ENCODE measurements around the gene PDRG1.
A peak's percentile ranks its signal among the peaks of the same experiment; 100 is the strongest.

The PDRG1 gene

GRCh38 chr20:31914170-31914569 lies 37.7 kb downstream of the PDRG1 start:
- no peak for DNase-seq
- no peak for TF ChIP-seq GATA1 (IDR thresholded peaks at IDR 0.05; ENCODE audit: low read depth, low read length)
- TF ChIP-seq POLR2A (IDR thresholded peaks at IDR 0.05; ENCODE audit: low read length): no peak

- no peak for DNase-seq
- TF ChIP-seq POLR2A (IDR thresholded peaks at IDR 0.05; ENCODE audit: low read length) (no peak), GATA1 (IDR thresholded peaks at IDR 0.05; ENCODE audit: low read depth, low read length) (no peak)
Observed at GRCh38 chr20:31913431-31914157, 38.3 kb downstream of the PDRG1 start.

DNA sequence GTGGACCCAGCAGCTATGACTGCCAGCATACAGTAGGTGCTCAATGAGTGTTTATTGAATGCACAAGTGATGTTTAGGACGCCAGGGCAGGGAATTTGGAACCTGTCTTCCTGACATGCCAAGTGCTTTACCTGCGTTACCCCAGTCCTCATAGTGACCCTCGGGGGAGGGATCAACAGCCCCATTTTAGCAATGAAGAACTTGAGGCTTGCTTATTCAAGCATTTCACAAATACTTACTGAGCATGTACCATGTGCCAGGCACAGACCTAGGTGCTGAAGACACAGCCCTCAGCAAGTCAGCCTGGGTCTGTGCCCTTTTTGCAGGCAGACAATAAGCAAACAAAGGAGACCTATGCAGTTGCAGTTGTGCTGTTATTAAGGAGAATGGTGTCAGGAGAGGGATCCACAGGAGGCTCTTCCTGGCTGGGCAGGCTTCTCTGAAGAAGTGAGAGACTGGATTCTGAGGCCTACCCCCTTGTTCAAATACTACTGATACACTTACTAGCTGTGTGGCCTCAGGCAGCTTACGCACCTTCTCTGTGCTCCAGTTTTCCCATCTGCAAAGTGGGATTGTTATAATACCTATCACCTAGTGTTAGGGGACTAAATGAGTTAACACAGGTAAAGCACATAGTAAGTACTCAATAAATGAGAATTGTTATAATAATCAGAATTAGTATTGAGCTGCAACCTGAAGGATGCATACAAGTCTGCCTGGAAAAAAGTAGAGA lies 41.6 kb downstream of the PDRG1 start:
- TF ChIP-seq POLR2A (IDR thresholded peaks at IDR 0.05; ENCODE audit: low read length) (no peak), GATA1 (IDR thresholded peaks at IDR 0.05; ENCODE audit: low read depth, low read length) (no peak)
- DNase-seq: no peak

DNA sequence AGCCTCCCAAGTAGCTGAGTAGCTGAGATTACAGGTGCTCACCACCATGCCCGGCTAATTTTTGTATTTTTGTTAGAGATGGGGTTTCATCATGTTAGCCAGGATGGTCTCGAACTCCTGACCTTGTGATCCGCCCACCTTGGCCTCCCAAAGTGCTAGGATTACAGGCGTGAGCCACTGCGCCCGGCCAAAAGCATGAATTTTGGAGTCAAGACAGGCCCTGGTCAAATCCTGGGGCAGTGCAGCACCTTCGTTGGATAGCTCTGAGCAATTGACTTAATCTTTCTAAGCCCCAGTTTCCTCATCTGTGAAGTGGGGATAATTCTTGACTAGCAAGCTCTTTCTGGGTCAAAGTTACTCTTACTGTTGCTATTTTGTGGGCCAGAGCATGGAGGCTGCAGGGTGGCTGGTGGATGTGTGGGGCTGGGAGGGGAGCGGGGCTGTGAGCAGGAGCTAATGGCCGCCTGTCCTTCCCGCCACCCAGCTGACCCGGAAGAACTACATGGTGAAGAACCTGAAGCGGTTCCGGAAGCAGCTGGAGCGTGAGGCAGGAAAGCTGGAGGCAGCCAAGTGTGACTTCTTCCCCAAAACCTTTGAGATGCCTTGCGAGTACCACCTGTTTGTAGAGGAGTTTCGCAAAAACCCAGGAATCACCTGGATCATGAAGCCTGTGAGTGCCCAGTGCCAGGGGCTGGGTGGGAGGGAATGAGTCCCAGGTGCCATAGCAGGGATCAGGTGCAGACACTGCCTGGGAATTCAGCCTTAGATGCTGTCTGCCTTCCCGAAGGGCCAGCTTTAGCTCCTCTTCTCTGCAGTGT lies 42.4 kb downstream of the PDRG1 start:
- no peak for DNase-seq
- TF ChIP-seq GATA1 (IDR thresholded peaks at IDR 0.05; ENCODE audit: low read depth, low read length) (no peak), POLR2A (IDR thresholded peaks at IDR 0.05; ENCODE audit: low read length) (no peak)

- DNase-seq: no peak
- TF ChIP-seq POLR2A (IDR thresholded peaks at IDR 0.05; ENCODE audit: low read length) (no peak), GATA1 (IDR thresholded peaks at IDR 0.05; ENCODE audit: low read depth, low read length) (no peak)
Observed at GRCh38 chr20:31908424-31908823, 43.4 kb downstream of the PDRG1 start.

DNA sequence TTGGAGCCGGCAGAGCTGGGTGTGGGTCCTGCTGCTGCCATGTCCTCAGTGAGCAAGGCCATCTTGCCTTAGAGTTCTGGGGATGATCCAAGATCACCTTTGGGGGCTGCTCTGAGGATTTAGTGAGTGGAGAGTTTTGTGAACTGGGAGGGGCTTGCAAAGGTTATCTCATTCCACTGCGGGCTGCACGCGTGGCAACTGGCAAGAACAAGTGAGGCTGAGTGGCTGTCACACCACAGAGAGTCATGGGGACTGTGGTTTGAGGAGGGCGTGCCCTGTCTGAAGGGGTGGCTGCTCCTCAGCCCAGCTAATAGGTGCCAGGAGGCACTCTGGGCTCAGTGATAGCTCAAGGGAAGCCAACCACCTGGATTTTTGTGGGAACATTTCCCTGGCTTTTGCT lies 43.8 kb downstream of the PDRG1 start:
- peak; percentile 12 to 31 for DNase-seq
- TF ChIP-seq POLR2A (IDR thresholded peaks at IDR 0.05; ENCODE audit: low read length): no peak
- no peak for TF ChIP-seq GATA1 (IDR thresholded peaks at IDR 0.05; ENCODE audit: low read depth, low read length)

GRCh38 chr20:31907046-31907445 lies 44.8 kb downstream of the PDRG1 start:
- TF ChIP-seq POLR2A (IDR thresholded peaks at IDR 0.05; ENCODE audit: low read length) (no peak), GATA1 (IDR thresholded peaks at IDR 0.05; ENCODE audit: low read depth, low read length) (no peak)
- DNase-seq: no peak

- no peak for TF ChIP-seq GATA1 (IDR thresholded peaks at IDR 0.05; ENCODE audit: low read depth, low read length)
- TF ChIP-seq POLR2A (IDR thresholded peaks at IDR 0.05; ENCODE audit: low read length): no peak
- DNase-seq: no peak
Observed at GRCh38 chr20:31906001-31906400, 45.8 kb downstream of the PDRG1 start.

DNA sequence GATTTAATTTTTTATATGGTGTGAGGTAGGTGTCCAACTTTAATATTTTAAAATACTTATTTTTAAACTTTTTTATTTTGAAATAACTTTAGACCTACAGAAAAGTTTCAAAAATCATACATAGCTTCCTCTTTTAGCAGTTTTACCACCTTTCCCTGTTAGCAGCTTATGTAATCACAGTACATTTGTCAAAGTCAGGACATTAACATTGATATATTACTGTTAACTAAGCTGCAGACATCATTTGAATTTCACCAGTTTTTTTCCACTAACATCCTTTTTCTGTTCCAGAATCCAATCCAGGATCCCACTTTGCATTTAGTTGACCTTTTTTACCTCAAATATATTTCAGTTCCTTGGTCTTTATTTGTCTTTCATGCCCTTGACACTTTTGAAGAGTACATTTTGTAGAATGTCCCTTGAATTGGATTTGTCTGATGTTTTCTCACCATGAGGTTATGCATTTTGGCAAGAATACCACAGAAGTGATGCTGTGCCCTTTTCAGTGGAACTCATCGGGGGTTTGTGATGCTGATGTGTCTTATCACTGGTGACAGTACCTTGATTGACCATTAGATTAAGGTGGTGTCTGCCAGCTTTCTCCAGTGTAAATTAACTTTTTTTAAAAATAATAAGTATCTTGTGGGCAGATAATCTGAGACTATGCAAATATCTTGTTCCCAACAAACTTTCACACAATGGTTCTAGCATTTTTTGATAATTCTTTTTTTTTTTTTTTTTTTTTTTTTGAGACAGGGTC lies 48.0 kb downstream of the PDRG1 start:
- no peak for DNase-seq
- no peak for TF ChIP-seq POLR2A (IDR thresholded peaks at IDR 0.05; ENCODE audit: low read length)
- TF ChIP-seq GATA1 (IDR thresholded peaks at IDR 0.05; ENCODE audit: low read depth, low read length): no peak

DNA sequence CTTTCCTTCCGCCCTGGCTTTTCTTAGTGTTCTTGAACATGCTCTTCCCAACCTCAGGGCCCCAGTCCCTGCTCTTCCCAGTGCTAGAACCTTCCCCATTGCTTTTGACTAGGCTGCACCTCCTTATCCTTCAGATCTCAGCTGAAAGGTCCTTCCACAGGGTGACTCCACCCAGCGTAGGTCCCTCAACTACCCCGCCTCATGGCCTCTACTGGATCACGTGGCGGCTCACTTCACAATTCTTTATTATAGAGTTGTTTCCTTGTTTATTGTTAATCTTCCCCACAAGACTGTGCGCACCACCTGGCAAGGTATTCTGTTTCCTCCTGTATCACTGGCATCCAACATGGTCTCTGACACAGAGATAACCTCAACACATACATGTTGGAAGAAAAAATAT lies 50.2 kb downstream of the PDRG1 start:
- no peak for DNase-seq
- no peak for TF ChIP-seq GATA1 (IDR thresholded peaks at IDR 0.05; ENCODE audit: low read depth, low read length)
- no peak for TF ChIP-seq POLR2A (IDR thresholded peaks at IDR 0.05; ENCODE audit: low read length)

- no peak for TF ChIP-seq POLR2A (IDR thresholded peaks at IDR 0.05; ENCODE audit: low read length)
- TF ChIP-seq GATA1 (IDR thresholded peaks at IDR 0.05; ENCODE audit: low read depth, low read length): no peak
- no peak for DNase-seq
Observed at GRCh38 chr20:31897541-31897940, 54.3 kb downstream of the PDRG1 start.

DNA sequence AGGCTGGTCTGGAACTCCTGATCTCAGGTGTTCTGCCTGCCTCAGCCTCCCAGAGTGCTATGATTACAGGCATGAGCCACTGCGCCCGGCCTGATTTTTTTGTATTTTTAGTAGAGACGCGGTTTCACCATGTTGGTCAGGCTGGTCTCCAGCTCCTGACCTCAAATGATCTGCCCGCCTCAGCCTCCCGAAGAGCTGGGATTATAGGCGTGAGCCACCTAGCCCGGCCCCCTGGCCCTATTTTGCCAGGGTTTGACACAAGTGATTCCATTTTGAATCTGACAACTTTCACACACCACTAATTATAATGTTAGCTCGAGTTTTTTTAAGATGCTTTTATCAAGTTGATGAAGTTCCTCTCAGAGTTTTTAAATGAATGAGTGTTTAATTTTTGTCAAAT lies 55.8 kb downstream of the PDRG1 start:
- TF ChIP-seq POLR2A (IDR thresholded peaks at IDR 0.05; ENCODE audit: low read length): no peak
- no peak for TF ChIP-seq GATA1 (IDR thresholded peaks at IDR 0.05; ENCODE audit: low read depth, low read length)
- DNase-seq: no peak

- TF ChIP-seq GATA1 (IDR thresholded peaks at IDR 0.05; ENCODE audit: low read depth, low read length): no peak
- TF ChIP-seq POLR2A (IDR thresholded peaks at IDR 0.05; ENCODE audit: low read length): no peak
- DNase-seq: peak; percentile 28 to 38
Observed at GRCh38 chr20:31894980-31895675, 56.7 kb downstream of the PDRG1 start.
